Mesenchymal stem cell (in vitro differentiated cells and primary cell): Measurements from ENCODE around the gene KRT76.

Source experiments
- DNase-seq: peaks from one replicate; pipeline ENCODE4 v3.0.0-alpha.2; 2013
- H2AFZ ChIP-seq: one replicate; pipeline ENCODE4 v1.6.1; 2013; ENCODE audit warnings: low read depth, mild to moderate bottlenecking, control low read depth, inconsistent platforms, low read length, moderate library complexity
- H2AK5ac ChIP-seq: 2 replicates; pipeline ENCODE4 v1.6.1; 2013; ENCODE audit warnings: low read length, moderate library complexity, mild to moderate bottlenecking, inconsistent platforms; ENCODE audit not compliant: severe bottlenecking
- H2BK120ac ChIP-seq: one replicate; pipeline ENCODE4 v1.6.1; 2013; ENCODE audit warnings: low read depth, mild to moderate bottlenecking, inconsistent platforms, low read length, moderate library complexity
- H2BK12ac ChIP-seq, 2 experiments: one replicate each; pipeline ENCODE4 v1.6.1; 2013; ENCODE audit warnings: inconsistent platforms in 2 of 2, low read length in 2 of 2, mild to moderate bottlenecking in 2 of 2, moderate library complexity in 2 of 2, control low read depth in 1 of 2
- H2BK15ac ChIP-seq: one replicate; pipeline ENCODE4 v1.6.1; 2013; ENCODE audit warnings: mild to moderate bottlenecking, low read depth, inconsistent platforms; ENCODE audit not compliant: poor library complexity, severe bottlenecking
- H2BK5ac ChIP-seq: 2 replicates; pipeline ENCODE4 v1.6.1; 2013; ENCODE audit warnings: low read depth, mild to moderate bottlenecking, low read length, control low read depth, inconsistent platforms; ENCODE audit not compliant: poor library complexity, severe bottlenecking
- H3K14ac ChIP-seq, 2 experiments: one replicate each; pipeline ENCODE4 v1.6.1; 2013; ENCODE audit warnings: inconsistent platforms in 2 of 2, low read length in 2 of 2, control low read depth in 1 of 2, mild to moderate bottlenecking in 1 of 2, moderate library complexity in 1 of 2
- H3K18ac ChIP-seq, 2 experiments: one replicate each; pipeline ENCODE4 v1.6.1; 2013; ENCODE audit warnings: inconsistent platforms in 2 of 2, low read length in 2 of 2, control low read depth in 1 of 2, low read depth in 1 of 2, mild to moderate bottlenecking in 1 of 2
- H3K23ac ChIP-seq, 2 experiments: one replicate each; pipeline ENCODE4 v1.6.1; 2013; ENCODE audit warnings: inconsistent platforms in 2 of 2, low read length in 2 of 2, mild to moderate bottlenecking in 2 of 2, moderate library complexity in 2 of 2, control low read depth in 1 of 2
- H3K27ac ChIP-seq: 2 replicates; pipeline ENCODE4 v1.5.1; 2013; ENCODE audit warnings: mild to moderate bottlenecking, moderate library complexity, low read length, control low read depth, inconsistent platforms; ENCODE audit not compliant: poor library complexity, severe bottlenecking
- H3K27me3 ChIP-seq, 2 experiments: 2 replicates each; pipeline versions ENCODE4 v1.6.1 to v1.7.0; 2013; ENCODE audit warnings: low read length in 2 of 2, mild to moderate bottlenecking in 2 of 2, moderate library complexity in 2 of 2, control low read depth in 1 of 2, inconsistent platforms in 1 of 2; ENCODE audit not compliant: control insufficient read depth in 1 of 2, insufficient read depth in 1 of 2
- H3K36me3 ChIP-seq, 2 experiments: 2 replicates each; pipeline versions ENCODE4 v1.6.1 to v1.7.0; 2013; ENCODE audit warnings: low read length in 2 of 2, control low read depth in 1 of 2, inconsistent platforms in 1 of 2, low read depth in 1 of 2, mild to moderate bottlenecking in 1 of 2; ENCODE audit not compliant: insufficient read depth in 2 of 2, control insufficient read depth in 1 of 2
- H3K4ac ChIP-seq, 2 experiments: one replicate each; pipeline ENCODE4 v1.6.1; 2013; ENCODE audit warnings: inconsistent platforms in 2 of 2, low read length in 2 of 2, mild to moderate bottlenecking in 2 of 2, moderate library complexity in 2 of 2, control low read depth in 1 of 2, low read depth in 1 of 2
- H3K4me1 ChIP-seq: 2 replicates; pipeline ENCODE4 v1.6.1; 2013; ENCODE audit warnings: low read depth, low read length, control low read depth; ENCODE audit not compliant: control insufficient read depth, insufficient read depth
- H3K4me2 ChIP-seq: 2 replicates; pipeline ENCODE4 v1.6.1; 2013; ENCODE audit warnings: low read length, mild to moderate bottlenecking, inconsistent platforms; ENCODE audit not compliant: poor library complexity, severe bottlenecking
- H3K4me3 ChIP-seq, 2 experiments: 2 replicates each; pipeline versions ENCODE4 v1.5.1 to v1.7.0; 2013; ENCODE audit warnings: low read length in 2 of 2, mild to moderate bottlenecking in 2 of 2, control low read depth in 1 of 2, low read depth in 1 of 2; ENCODE audit not compliant: insufficient read depth in 1 of 2
- H3K79me1 ChIP-seq: replicated peaks from 2 replicates; pipeline ENCODE4 v1.6.1; 2013; ENCODE audit warnings: mild to moderate bottlenecking, control low read depth, low read length, inconsistent platforms; ENCODE audit not compliant: poor library complexity, severe bottlenecking
- H3K9ac ChIP-seq: 2 replicates; pipeline ENCODE4 v1.7.0; 2013; ENCODE audit warnings: mild to moderate bottlenecking, low read length, moderate library complexity
- H3K9me3 ChIP-seq: 2 replicates; pipeline ENCODE4 v1.7.0; 2013; ENCODE audit warnings: mild to moderate bottlenecking, low read length; ENCODE audit not compliant: control insufficient read depth
- H4K8ac ChIP-seq: one replicate; pipeline ENCODE4 v1.6.1; 2013; ENCODE audit warnings: inconsistent platforms, mild to moderate bottlenecking, low read length, moderate library complexity
- H4K91ac ChIP-seq: one replicate; pipeline ENCODE4 v1.6.1; 2013; ENCODE audit warnings: mild to moderate bottlenecking, low read length, inconsistent platforms
- WGBS: methylation state at CpG from one replicate; pipeline ENCODE4 v1.1.7; 2013; ENCODE audit warnings: mixed read lengths; 5-methylcytosine and 5-hydroxymethylcytosine counted together

The KRT76 gene

GRCh38 chr12:52805000-52805399 is 27.9 kb upstream of the KRT76 start:
- Histone ChIP-seq H3K4me3 (no peak overlapping the region), H3K9me3 (no peaks in the 10 kb centered on the region), H2BK15ac (no peak overlapping the region), H3K23ac (no peak overlapping the region), H3K27ac (no peak overlapping the region), H3K4me2 (no peak overlapping the region), H3K79me1 (no peaks in the 10 kb centered on the region), H3K4ac (no peak overlapping the region), H4K91ac (no peak overlapping the region), H2BK5ac (no peak overlapping the region), H2AFZ (no peak overlapping the region), H2BK12ac (no peak overlapping the region), H3K18ac (no peak overlapping the region), H3K4me1 (peaks cover 17% of the 10 kb centered on the region), H2BK120ac (no peak overlapping the region), H3K36me3 (no peaks in the 10 kb centered on the region), H3K9ac (no peak overlapping the region), H3K14ac (no peak overlapping the region), H2AK5ac (no peak overlapping the region), H3K27me3 (peaks cover 26 to 71% of the 10 kb centered on the region in 2 experiments), H4K8ac (no peak overlapping the region)
- WGBS = 40% methylated on average over 1 of the region's 1 CpG
- DNase-seq = no peak

DNA sequence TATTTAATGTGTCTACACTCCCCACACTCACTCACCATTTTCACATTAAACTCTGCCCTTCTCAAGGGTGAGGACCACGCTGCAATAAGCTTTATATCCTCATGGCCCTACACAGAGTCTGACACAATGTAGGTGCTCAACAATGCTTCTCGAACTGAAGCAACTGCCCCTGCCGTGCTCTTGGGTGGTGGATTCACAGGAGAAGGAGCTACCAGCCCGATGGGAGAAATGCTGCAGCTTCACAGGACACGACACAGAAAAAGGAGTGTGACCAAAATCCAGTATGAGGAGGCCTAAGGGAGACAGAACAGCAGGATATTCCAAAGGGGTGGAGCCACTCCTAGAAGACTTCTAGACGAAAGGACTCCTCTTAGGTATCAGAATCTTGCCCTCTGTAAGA is 25.3 kb upstream of the KRT76 start:
- Histone ChIP-seq H3K4me1 (peaks cover 22% of the 10 kb centered on the region), H2AFZ (no peak overlapping the region), H3K9ac (no peak overlapping the region), H3K18ac (no peak overlapping the region), H3K27me3 (peaks cover 16 to 46% of the 10 kb centered on the region in 2 experiments), H3K4me3 (no peak overlapping the region), H2BK5ac (no peak overlapping the region), H2BK15ac (no peak overlapping the region), H2BK120ac (no peak overlapping the region), H3K14ac (no peak overlapping the region), H3K27ac (no peak overlapping the region), H3K23ac (no peak overlapping the region), H3K4me2 (no peak overlapping the region), H3K36me3 (no peaks in the 10 kb centered on the region), H2BK12ac (no peak overlapping the region), H3K4ac (no peak overlapping the region), H3K9me3 (no peaks in the 10 kb centered on the region), H4K8ac (no peak overlapping the region), H3K79me1 (no peaks in the 10 kb centered on the region), H2AK5ac (no peak overlapping the region), H4K91ac (no peak overlapping the region)
- no peak for DNase-seq
- 48% methylated on average over 6 of the region's 6 CpGs for WGBS

DNA sequence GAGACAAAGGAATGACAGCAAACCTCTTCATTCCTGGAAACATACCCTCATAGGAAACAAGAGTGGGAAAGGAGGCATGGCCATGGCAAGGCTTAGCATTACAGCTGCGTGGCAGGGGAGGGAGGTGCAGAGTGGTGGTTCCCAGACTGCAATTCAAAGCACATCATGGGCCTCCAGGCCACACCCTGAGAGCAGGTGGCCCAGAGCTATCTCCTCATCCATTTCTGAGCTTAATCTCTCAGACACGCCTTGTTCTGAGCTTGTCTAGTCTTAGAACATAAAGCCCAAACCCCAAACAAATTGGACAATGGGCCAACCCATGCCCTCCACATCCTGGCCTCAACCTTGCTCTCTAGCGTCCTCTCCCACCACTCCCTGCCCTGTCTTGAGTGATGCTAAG is 24.6 kb upstream of the KRT76 start:
- H3K4me3 ChIP-seq = no peak overlapping the region
- H3K36me3 ChIP-seq = no peaks in the 10 kb centered on the region
- H2BK120ac ChIP-seq = no peak overlapping the region
- H2BK15ac ChIP-seq = no peak overlapping the region
- no peak overlapping the region for H3K27ac ChIP-seq
- no peak overlapping the region for H3K23ac ChIP-seq
- H3K4me2 ChIP-seq = no peak overlapping the region
- no peak overlapping the region for H2AFZ ChIP-seq
- no peak overlapping the region for H4K8ac ChIP-seq
- H3K4ac ChIP-seq = no peak overlapping the region
- no peak overlapping the region for H2AK5ac ChIP-seq
- no peak overlapping the region for H2BK5ac ChIP-seq
- H4K91ac ChIP-seq = no peak overlapping the region
- DNase-seq = no peak
- no peak overlapping the region for H3K9ac ChIP-seq
- H3K27me3 ChIP-seq = peaks cover 16 to 40% of the 10 kb centered on the region in 2 experiments
- no peaks in the 10 kb centered on the region for H3K79me1 ChIP-seq
- no peak overlapping the region for H3K18ac ChIP-seq
- no peaks in the 10 kb centered on the region for H3K9me3 ChIP-seq
- H2BK12ac ChIP-seq = no peak overlapping the region
- no peak overlapping the region for H3K14ac ChIP-seq
- H3K4me1 ChIP-seq = peaks cover 16% of the 10 kb centered on the region
- 49% methylated on average over 3 of the region's 3 CpGs for WGBS

DNA sequence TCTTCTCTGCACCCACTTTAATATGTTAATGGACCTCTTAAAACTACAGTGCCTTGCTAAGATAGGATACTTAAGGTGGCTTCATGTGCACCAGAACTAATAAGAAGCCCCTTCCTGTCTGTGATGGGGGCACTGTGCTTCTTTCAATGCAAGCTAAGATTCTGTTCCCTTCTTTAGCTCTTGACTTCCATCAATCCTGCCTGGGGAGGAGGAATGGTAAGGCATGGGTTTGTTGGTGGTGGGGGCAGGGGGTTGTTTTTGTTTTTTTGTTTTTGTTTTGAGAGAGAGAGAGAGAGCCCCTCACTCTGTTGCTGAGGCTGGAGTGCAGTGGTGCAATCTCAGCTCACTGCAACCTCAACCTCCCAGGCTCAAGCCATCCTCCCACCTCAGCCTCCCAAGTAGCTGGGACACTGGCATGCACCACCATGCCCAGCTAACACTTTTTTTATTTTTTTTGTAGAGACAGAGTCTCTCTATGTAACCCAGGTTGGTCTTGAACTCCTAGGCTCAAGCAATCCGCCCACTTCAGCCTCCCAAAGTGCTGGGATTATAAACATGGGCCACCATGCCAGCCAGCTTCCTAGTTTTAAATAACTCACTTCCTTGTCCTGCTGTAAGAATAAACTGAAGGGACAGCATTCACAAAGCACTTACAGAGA is 23.2 kb upstream of the KRT76 start:
- Histone ChIP-seq H2BK120ac (no peak overlapping the region), H2BK15ac (no peak overlapping the region), H3K4ac (no peak overlapping the region), H3K27me3 (peaks cover 16 to 27% of the 10 kb centered on the region in 2 experiments), H3K9ac (no peak overlapping the region), H2AK5ac (no peak overlapping the region), H2AFZ (no peak overlapping the region), H2BK5ac (no peak overlapping the region), H3K14ac (no peak overlapping the region), H3K79me1 (no peaks in the 10 kb centered on the region), H3K9me3 (no peaks in the 10 kb centered on the region), H3K36me3 (no peaks in the 10 kb centered on the region), H3K18ac (no peak overlapping the region), H4K91ac (no peak overlapping the region), H2BK12ac (no peak overlapping the region), H3K27ac (no peak overlapping the region), H3K4me3 (no peak overlapping the region), H3K23ac (no peak overlapping the region), H3K4me1 (peaks cover 11% of the 10 kb centered on the region), H3K4me2 (no peak overlapping the region), H4K8ac (no peak overlapping the region)
- no peak for DNase-seq
- WGBS = 73% methylated on average over 1 of the region's 1 CpG
